Neural cell (in vitro differentiated cells): ENCODE measurements around the gene FOXP4.

ENCODE experiments used
- POLR2AphosphoS5 ChIP-seq: IDR thresholded peaks from 2 replicates; pipeline ENCODE4 v1.6.1; 2012
- TAF1 ChIP-seq: IDR thresholded peaks from 2 replicates; pipeline ENCODE4 v1.6.1; 2012; ENCODE audit warnings: low read depth
- TF ChIP-seq, protein P1 (sequence below): fragments of 450-650 bp; IDR thresholded peaks from 2 replicates; pipeline ENCODE4 v1.5.1; 2014; ENCODE audit warnings: antibody characterized with exemption, mild to moderate bottlenecking, moderate library complexity; ENCODE audit not compliant: poor library complexity, severe bottlenecking

DNA sequence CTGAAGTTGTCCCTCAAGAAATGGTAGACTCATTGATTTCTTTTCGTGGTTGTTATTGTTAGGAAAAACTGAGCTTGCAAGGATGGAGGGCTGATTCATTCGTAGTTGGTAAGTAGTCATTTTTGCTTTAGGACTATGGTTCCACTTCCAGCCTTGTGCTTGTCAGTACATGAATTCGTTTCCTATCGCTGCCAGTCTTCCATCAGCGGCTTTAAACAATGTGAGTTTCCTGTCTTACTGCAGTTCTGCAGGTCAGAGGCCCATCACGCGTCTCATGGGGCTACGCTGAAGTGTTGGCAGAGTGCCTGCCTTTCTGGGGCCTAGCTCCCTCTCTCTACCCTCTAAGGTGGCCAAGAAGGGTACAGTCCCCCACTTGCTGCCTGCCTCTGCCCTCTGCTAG, 80.7 kb downstream of the FOXP4 start:
- TF ChIP-seq, protein P1, sequence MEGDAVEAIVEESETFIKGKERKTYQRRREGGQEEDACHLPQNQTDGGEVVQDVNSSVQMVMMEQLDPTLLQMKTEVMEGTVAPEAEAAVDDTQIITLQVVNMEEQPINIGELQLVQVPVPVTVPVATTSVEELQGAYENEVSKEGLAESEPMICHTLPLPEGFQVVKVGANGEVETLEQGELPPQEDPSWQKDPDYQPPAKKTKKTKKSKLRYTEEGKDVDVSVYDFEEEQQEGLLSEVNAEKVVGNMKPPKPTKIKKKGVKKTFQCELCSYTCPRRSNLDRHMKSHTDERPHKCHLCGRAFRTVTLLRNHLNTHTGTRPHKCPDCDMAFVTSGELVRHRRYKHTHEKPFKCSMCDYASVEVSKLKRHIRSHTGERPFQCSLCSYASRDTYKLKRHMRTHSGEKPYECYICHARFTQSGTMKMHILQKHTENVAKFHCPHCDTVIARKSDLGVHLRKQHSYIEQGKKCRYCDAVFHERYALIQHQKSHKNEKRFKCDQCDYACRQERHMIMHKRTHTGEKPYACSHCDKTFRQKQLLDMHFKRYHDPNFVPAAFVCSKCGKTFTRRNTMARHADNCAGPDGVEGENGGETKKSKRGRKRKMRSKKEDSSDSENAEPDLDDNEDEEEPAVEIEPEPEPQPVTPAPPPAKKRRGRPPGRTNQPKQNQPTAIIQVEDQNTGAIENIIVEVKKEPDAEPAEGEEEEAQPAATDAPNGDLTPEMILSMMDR: no peak
- no peak for TF ChIP-seq POLR2AphosphoS5
- TF ChIP-seq TAF1: no peak
